Parathyroid adenoma (tissue), 2 donors: ENCODE measurements around the gene PLXNA4.

ENCODE experiments used
- H2AFZ ChIP-seq: fragments of 300-600 bp; sonication (generic); one replicate; pipeline ENCODE4 v1.7.0; 2017; ENCODE audit warnings: antibody characterized with exemption, mild to moderate bottlenecking
- H3K27ac ChIP-seq: fragments of 300-600 bp; sonication (generic); one replicate; pipeline ENCODE4 v1.7.0; 2017
- H3K27me3 ChIP-seq: fragments of 300-600 bp; sonication (generic); one replicate; pipeline ENCODE4 v1.7.0; 2017; ENCODE audit warnings: low read length; ENCODE audit not compliant: control insufficient read depth, insufficient read depth
- H3K36me3 ChIP-seq: fragments of 300-600 bp; sonication (generic); one replicate; pipeline ENCODE4 v1.7.0; 2017; ENCODE audit warnings: low read length; ENCODE audit not compliant: control insufficient read depth, insufficient read depth
- H3K4me1 ChIP-seq: fragments of 300-600 bp; sonication (generic); one replicate; pipeline ENCODE4 v1.7.0; 2017; ENCODE audit warnings: control low read depth
- H3K4me2 ChIP-seq: fragments of 300-600 bp; sonication (generic); one replicate; pipeline ENCODE4 v1.7.0; 2017; ENCODE audit warnings: low read length
- H3K4me3 ChIP-seq: fragments of 300-600 bp; sonication (generic); one replicate; pipeline ENCODE4 v1.7.0; 2017; ENCODE audit warnings: low read depth, low read length
- H3K79me2 ChIP-seq: fragments of 300-600 bp; sonication (generic); one replicate; pipeline ENCODE4 v1.7.0; 2017; ENCODE audit warnings: control low read depth
- H3K9ac ChIP-seq: fragments of 300-600 bp; sonication (generic); one replicate; pipeline ENCODE4 v1.7.0; 2017; ENCODE audit warnings: mild to moderate bottlenecking
- H3K9me3 ChIP-seq: fragments of 300-600 bp; sonication (generic); one replicate; pipeline ENCODE4 v1.7.0; 2017; ENCODE audit warnings: low read length; ENCODE audit not compliant: control insufficient read depth
- TF ChIP-seq, protein P1 (sequence below): fragments of 300-600 bp; sonication (generic); IDR thresholded peaks from one replicate; pipeline ENCODE4 v1.7.0; 2017; ENCODE audit warnings: antibody characterized with exemption, mild to moderate bottlenecking
- donor health status: primary hyperparathyroidism.

Gene PLXNA4

DNA sequence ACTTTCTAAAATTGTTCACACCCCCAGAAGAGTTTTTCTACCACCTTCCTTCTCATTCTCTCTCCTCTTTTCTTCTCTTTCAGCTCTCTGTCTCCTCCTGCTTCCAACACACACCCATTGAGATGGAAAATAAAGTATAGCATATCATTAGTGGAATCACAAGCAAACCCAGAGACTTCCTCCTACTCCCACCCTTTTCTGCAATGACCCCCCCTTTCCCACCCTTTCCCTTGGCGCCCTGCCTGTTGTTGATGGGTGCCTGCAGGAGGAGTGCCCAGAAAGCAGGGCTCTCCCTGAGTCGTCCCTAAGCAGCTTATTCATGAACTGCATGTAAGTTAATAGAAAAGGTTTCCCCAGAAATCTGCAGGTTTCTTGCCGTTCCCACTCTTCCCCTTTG lies 300.0 kb downstream of the PLXNA4 start:
- Histone ChIP-seq H2AFZ (no peak overlapping the region), H3K27me3 (no peaks in the 10 kb centered on the region), H3K27ac (no peak overlapping the region)

DNA sequence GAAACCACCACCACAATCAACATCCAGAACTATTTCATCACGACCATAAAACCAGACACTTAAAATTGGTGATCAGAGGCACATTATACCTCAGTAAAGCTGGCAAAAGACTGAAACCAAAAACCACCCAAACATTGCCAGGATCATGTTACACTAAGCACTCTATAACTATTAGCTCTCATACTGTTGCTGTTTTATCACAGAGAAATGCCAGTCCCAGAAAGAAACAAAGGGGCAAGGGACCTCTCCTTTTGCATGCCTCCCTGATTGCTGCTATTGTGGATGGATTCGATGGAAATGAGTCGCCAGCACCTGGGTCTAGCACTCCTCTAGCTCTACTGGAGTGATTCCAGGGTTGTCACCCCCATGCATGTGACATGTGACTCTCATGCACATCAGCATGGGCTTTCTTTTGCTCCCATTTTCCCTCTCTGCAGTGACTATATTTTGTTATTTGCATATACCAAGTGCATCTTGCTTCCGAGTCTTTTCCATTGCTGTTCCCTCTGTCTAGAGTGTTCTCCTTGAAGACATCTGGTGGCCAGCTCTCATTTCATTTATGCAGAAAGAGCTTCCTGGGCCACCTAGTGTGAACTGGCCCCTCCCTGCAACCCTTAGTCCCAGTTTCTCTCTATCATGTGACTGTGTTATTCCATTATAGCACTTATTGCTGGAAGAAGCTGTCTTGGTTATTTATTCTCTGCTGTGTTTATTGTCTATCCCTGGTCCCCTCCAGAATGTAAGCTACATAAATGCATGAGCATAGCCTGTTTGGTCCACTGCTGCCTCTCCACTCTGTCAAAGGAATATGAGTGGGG lies 300.6 kb downstream of the PLXNA4 start:
- Histone ChIP-seq H3K36me3 (no peaks in the 10 kb centered on the region), H3K79me2 (no peaks in the 10 kb centered on the region), H3K27ac (no peak overlapping the region), H3K9ac (no peak overlapping the region), H3K4me2 (no peak overlapping the region), H3K27me3 (no peaks in the 10 kb centered on the region), H3K9me3 (no peaks in the 10 kb centered on the region), H3K4me1 (no peaks in the 10 kb centered on the region), H3K4me3 (no peak overlapping the region), H2AFZ (no peak overlapping the region)
- TF ChIP-seq, protein P1, sequence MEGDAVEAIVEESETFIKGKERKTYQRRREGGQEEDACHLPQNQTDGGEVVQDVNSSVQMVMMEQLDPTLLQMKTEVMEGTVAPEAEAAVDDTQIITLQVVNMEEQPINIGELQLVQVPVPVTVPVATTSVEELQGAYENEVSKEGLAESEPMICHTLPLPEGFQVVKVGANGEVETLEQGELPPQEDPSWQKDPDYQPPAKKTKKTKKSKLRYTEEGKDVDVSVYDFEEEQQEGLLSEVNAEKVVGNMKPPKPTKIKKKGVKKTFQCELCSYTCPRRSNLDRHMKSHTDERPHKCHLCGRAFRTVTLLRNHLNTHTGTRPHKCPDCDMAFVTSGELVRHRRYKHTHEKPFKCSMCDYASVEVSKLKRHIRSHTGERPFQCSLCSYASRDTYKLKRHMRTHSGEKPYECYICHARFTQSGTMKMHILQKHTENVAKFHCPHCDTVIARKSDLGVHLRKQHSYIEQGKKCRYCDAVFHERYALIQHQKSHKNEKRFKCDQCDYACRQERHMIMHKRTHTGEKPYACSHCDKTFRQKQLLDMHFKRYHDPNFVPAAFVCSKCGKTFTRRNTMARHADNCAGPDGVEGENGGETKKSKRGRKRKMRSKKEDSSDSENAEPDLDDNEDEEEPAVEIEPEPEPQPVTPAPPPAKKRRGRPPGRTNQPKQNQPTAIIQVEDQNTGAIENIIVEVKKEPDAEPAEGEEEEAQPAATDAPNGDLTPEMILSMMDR = no peak

More for the DNA sequence above, 300.0 kb downstream of the PLXNA4 start:
- H3K36me3 ChIP-seq = no peaks in the 10 kb centered on the region
- H3K9ac ChIP-seq = no peak overlapping the region
- TF ChIP-seq, protein P1 = no peak
- no peaks in the 10 kb centered on the region for H3K79me2 ChIP-seq
- H3K4me1 ChIP-seq = no peaks in the 10 kb centered on the region
- H3K4me3 ChIP-seq = no peak overlapping the region
- H3K4me2 ChIP-seq = no peak overlapping the region
- H3K9me3 ChIP-seq = no peaks in the 10 kb centered on the region

DNA sequence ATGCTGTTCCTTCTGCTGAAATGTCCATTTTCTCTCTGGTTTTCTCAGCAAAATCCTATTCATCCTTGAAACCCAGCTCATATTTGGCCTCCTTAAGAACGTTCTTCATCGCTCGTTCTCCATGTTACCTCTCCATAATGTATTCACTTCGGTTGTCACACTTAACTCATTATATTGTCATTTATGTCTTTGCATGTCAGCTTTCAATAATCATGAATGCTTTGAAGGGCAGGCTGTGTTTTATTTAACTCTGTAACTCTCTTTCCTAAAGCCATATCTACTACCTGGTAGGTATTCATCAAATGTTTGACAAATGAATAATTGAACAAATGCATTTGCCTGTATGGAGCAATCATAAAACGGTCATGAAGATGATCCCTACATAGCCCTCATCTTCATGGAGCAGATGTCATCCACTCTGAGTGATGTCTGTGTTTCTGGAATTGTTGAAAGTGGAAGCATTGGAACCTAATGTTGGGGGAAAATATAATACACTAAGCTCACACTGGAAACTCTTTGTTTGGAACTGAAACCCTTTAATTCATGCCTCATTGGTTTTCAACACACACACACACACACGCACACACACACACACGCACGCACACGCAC lies 303.4 kb downstream of the PLXNA4 start:
- TF ChIP-seq, protein P1 = no peak
- no peak overlapping the region for H3K9ac ChIP-seq
- H3K4me2 ChIP-seq = no peak overlapping the region
- no peaks in the 10 kb centered on the region for H3K79me2 ChIP-seq
- H3K27me3 ChIP-seq = no peaks in the 10 kb centered on the region
- no peaks in the 10 kb centered on the region for H3K9me3 ChIP-seq
- no peak overlapping the region for H3K4me3 ChIP-seq
- no peaks in the 10 kb centered on the region for H3K4me1 ChIP-seq
- H2AFZ ChIP-seq = no peak overlapping the region
- H3K36me3 ChIP-seq = no peaks in the 10 kb centered on the region
- H3K27ac ChIP-seq = no peak overlapping the region

DNA sequence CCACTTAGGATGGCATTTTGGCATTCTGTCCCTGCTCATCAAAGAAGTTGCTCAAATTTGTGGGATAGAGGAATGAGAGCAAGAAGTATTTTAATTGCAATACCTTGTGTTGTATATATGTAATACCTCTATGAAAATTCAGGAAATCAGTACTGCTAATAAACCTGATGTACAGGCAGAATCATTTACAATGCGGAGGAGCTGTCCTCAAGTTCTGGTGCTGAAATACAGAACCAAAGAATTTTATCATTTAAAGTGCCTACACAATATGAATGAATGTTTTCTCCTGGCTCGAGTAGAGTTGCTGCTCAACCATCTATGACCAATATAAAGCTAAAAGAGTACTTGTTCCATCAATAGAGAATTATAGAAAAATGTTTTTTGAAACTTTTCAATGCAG lies 305.8 kb downstream of the PLXNA4 start:
- TF ChIP-seq, protein P1 = no peak
- no peak overlapping the region for H3K27ac ChIP-seq
- no peaks in the 10 kb centered on the region for H3K27me3 ChIP-seq
- H3K9ac ChIP-seq = no peak overlapping the region
- H3K4me3 ChIP-seq = no peak overlapping the region
- H3K4me2 ChIP-seq = no peak overlapping the region
- no peaks in the 10 kb centered on the region for H3K9me3 ChIP-seq
- no peak overlapping the region for H2AFZ ChIP-seq
- H3K4me1 ChIP-seq = no peaks in the 10 kb centered on the region
- no peaks in the 10 kb centered on the region for H3K79me2 ChIP-seq
- H3K36me3 ChIP-seq = no peaks in the 10 kb centered on the region
